Neural cell (in vitro differentiated cells): ENCODE data around the gene NPAS3. TPM values are rescaled to one million over a fixed set of nuclear protein-coding genes. Genes with fewer than 3 reads are reported as not detected.

Experiments used
- H2AFZ ChIP-seq: fragments of 200-600, 300-800 bp; sonication (generic), shearing (Covaris generic); 2 replicates; pipeline ENCODE4 v1.6.0; 2014; ENCODE audit warnings: low read depth, mild to moderate bottlenecking, antibody characterized with exemption, low read length, moderate library complexity
- H3F3A ChIP-seq: fragments of 200-600 bp; shearing (Covaris generic); 2 replicates; pipeline ENCODE4 v1.6.1; 2016; ENCODE audit warnings: mild to moderate bottlenecking, moderate library complexity, mixed read lengths, antibody characterized with exemption, low read length; ENCODE audit not compliant: insufficient read depth, poor library complexity, severe bottlenecking
- H3K27ac ChIP-seq: fragments of 200-600, 300-800 bp; sonication (generic), shearing (Covaris generic); 2 replicates; pipeline ENCODE4 v1.5.1; 2014; ENCODE audit warnings: mild to moderate bottlenecking, low read length, moderate library complexity
- H3K27me3 ChIP-seq: fragments of 300-800, 200-600 bp; sonication (generic), shearing (Covaris generic); 2 replicates; pipeline ENCODE4 v1.6.0; 2014; ENCODE audit warnings: mild to moderate bottlenecking, low read depth, low read length, moderate library complexity; ENCODE audit not compliant: insufficient read depth
- H3K36me3 ChIP-seq: fragments of 300-800, 200-600 bp; sonication (generic), shearing (Covaris generic); 2 replicates; pipeline ENCODE4 v1.5.1; 2014; ENCODE audit warnings: mild to moderate bottlenecking, antibody characterized with exemption, low read length, moderate library complexity; ENCODE audit not compliant: insufficient read depth
- H3K4me2 ChIP-seq: fragments of 300-800, 200-600 bp; sonication (generic), shearing (Covaris generic); 2 replicates; pipeline ENCODE4 v1.6.0; 2014; ENCODE audit warnings: mild to moderate bottlenecking, low read length
- H3K4me3 ChIP-seq: fragments of 300-800, 200-600 bp; sonication (generic), shearing (Covaris generic); 2 replicates; pipeline ENCODE4 v1.5.1; 2014; ENCODE audit warnings: mild to moderate bottlenecking, low read length, moderate library complexity
- H3K79me2 ChIP-seq: fragments of 200-600 bp; shearing (Covaris generic); replicated peaks from 2 replicates; pipeline ENCODE4 v1.6.0; 2014; ENCODE audit warnings: mild to moderate bottlenecking, low read length, moderate library complexity; ENCODE audit not compliant: insufficient read depth
- H3K9ac ChIP-seq: fragments of 300-800, 200-600 bp; sonication (generic), shearing (Covaris generic); 2 replicates; pipeline ENCODE4 v1.6.1; 2016; ENCODE audit warnings: mild to moderate bottlenecking, low read length, mixed read lengths
- H3K9me2 ChIP-seq: fragments of 200-600 bp; shearing (Covaris generic); 2 replicates; pipeline ENCODE4 v1.6.1; 2016; ENCODE audit warnings: mild to moderate bottlenecking, low read length, mixed read lengths; ENCODE audit not compliant: insufficient read depth
- H3K9me3 ChIP-seq: fragments of 200-600, 300-800 bp; sonication (generic), shearing (Covaris generic); 2 replicates; pipeline ENCODE4 v1.6.1; 2016; ENCODE audit warnings: mild to moderate bottlenecking, mixed run types, low read length, moderate library complexity, mixed read lengths
- H4K20me1 ChIP-seq: fragments of 200-600 bp; shearing (Covaris generic); 2 replicates; pipeline ENCODE4 v1.6.1; 2016; ENCODE audit warnings: mild to moderate bottlenecking, mixed run types; ENCODE audit not compliant: insufficient read depth
- CTCF ChIP-seq: fragments of 450-650 bp; IDR thresholded peaks from 2 replicates; pipeline ENCODE4 v1.5.1; 2014; ENCODE audit warnings: antibody characterized with exemption, mild to moderate bottlenecking, moderate library complexity; ENCODE audit not compliant: poor library complexity, severe bottlenecking
- EP300 ChIP-seq: fragments of 450-650 bp; conservative IDR thresholded peaks from 2 replicates; pipeline ENCODE4 v1.6.1; 2014; ENCODE audit warnings: antibody characterized with exemption, mild to moderate bottlenecking, moderate library complexity; ENCODE audit not compliant: poor library complexity, severe bottlenecking
- EZH2 ChIP-seq: fragments of 200-600, 300-800 bp; shearing (Covaris generic), sonication (generic); IDR thresholded peaks from 2 replicates; pipeline ENCODE4 v1.6.1; 2014; ENCODE audit warnings: antibody characterized with exemption, low read length, borderline replicate concordance, mild to moderate bottlenecking; ENCODE audit not compliant: insufficient read depth, poor library complexity, severe bottlenecking
- MXI1 ChIP-seq: fragments of 450-650 bp; conservative IDR thresholded peaks from 2 replicates; pipeline ENCODE4 v1.6.1; 2014; ENCODE audit warnings: antibody characterized with exemption, mild to moderate bottlenecking; ENCODE audit not compliant: poor library complexity, severe bottlenecking
- POLR2AphosphoS5 ChIP-seq: IDR thresholded peaks from 2 replicates; pipeline ENCODE4 v1.6.1; 2012
- RAD21 ChIP-seq: fragments of 450-650 bp; conservative IDR thresholded peaks from 2 replicates; pipeline ENCODE4 v1.6.1; 2014; ENCODE audit warnings: antibody characterized with exemption, mild to moderate bottlenecking, moderate library complexity
- SMC3 ChIP-seq: fragments of 450-650 bp; conservative IDR thresholded peaks from 2 replicates; pipeline ENCODE4 v1.6.1; 2014; ENCODE audit warnings: antibody characterized with exemption, mild to moderate bottlenecking, moderate library complexity; ENCODE audit not compliant: poor library complexity
- TAF1 ChIP-seq: IDR thresholded peaks from 2 replicates; pipeline ENCODE4 v1.6.1; 2012; ENCODE audit warnings: low read depth
- polyA plus RNA-seq: library from polyadenylated mRNA; depleted of rRNA; stranded (reverse); fragments of >200 nt; gene quantifications from 2 replicates; pipeline ENCODE4 v1.2.3, GENCODE V29; 2014
- TF ChIP-seq, protein P1 (sequence below): IDR thresholded peaks from 2 replicates; pipeline ENCODE4 v1.6.1; 2012; ENCODE audit warnings: borderline replicate concordance

Gene NPAS3
- polyA plus RNA-seq, 1 donor from 2014 or later, result 1.3 TPM

DNA sequence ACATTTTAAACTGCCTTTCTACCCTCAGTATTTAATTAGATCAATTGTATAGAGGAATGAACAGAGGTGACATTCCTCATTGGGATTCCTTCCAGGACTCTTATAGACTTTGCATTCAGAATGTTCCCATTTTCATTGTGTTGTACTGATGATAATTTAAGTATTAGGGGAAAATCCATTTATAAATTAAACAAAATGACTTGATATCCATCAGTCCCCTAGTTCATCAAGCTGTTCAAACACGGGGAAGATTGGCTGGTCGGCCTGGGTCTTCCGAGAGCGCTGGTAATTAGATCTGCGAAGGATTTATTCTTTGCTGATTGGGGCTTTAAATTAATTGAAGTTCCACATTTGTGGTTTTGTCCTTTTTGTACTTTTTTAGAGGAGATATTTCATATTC, 738.2 kb downstream of the NPAS3 start:
- no peak overlapping the region for H3K9ac ChIP-seq
- H3K79me2 ChIP-seq, result no peaks in the 10 kb centered on the region
- H3K4me3 ChIP-seq, result no peak overlapping the region
- H2AFZ ChIP-seq, result no peak overlapping the region
- no peaks in the 10 kb centered on the region for H3K36me3 ChIP-seq
- no peak for TF ChIP-seq TAF1
- TF ChIP-seq EZH2, result no peak
- no peak for TF ChIP-seq RAD21
- no peak for TF ChIP-seq SMC3
- TF ChIP-seq, protein P1, sequence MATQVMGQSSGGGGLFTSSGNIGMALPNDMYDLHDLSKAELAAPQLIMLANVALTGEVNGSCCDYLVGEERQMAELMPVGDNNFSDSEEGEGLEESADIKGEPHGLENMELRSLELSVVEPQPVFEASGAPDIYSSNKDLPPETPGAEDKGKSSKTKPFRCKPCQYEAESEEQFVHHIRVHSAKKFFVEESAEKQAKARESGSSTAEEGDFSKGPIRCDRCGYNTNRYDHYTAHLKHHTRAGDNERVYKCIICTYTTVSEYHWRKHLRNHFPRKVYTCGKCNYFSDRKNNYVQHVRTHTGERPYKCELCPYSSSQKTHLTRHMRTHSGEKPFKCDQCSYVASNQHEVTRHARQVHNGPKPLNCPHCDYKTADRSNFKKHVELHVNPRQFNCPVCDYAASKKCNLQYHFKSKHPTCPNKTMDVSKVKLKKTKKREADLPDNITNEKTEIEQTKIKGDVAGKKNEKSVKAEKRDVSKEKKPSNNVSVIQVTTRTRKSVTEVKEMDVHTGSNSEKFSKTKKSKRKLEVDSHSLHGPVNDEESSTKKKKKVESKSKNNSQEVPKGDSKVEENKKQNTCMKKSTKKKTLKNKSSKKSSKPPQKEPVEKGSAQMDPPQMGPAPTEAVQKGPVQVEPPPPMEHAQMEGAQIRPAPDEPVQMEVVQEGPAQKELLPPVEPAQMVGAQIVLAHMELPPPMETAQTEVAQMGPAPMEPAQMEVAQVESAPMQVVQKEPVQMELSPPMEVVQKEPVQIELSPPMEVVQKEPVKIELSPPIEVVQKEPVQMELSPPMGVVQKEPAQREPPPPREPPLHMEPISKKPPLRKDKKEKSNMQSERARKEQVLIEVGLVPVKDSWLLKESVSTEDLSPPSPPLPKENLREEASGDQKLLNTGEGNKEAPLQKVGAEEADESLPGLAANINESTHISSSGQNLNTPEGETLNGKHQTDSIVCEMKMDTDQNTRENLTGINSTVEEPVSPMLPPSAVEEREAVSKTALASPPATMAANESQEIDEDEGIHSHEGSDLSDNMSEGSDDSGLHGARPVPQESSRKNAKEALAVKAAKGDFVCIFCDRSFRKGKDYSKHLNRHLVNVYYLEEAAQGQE, result no peak
- TF ChIP-seq CTCF, result no peak
- no peak for TF ChIP-seq POLR2AphosphoS5
- no peak for TF ChIP-seq EP300
- TF ChIP-seq MXI1, result no peak
- no peaks in the 10 kb centered on the region for H4K20me1 ChIP-seq
- no peaks in the 10 kb centered on the region for H3K27me3 ChIP-seq
- no peaks in the 10 kb centered on the region for H3K9me3 ChIP-seq
- H3K9me2 ChIP-seq, result no peaks in the 10 kb centered on the region
- H3F3A ChIP-seq, result no peaks in the 10 kb centered on the region
- H3K4me2 ChIP-seq, result no peak overlapping the region
- H3K27ac ChIP-seq, result no peak overlapping the region

GRCh38 chr14:33678005-33678404, 739.3 kb downstream of the NPAS3 start:
- no peaks in the 10 kb centered on the region for H4K20me1 ChIP-seq
- no peak overlapping the region for H2AFZ ChIP-seq
- no peaks in the 10 kb centered on the region for H3F3A ChIP-seq
- no peak overlapping the region for H3K9ac ChIP-seq
- no peaks in the 10 kb centered on the region for H3K9me2 ChIP-seq
- TF ChIP-seq SMC3 (no peak), EP300 (no peak), CTCF (no peak), MXI1 (no peak), EZH2 (no peak), RAD21 (no peak), TAF1 (no peak), POLR2AphosphoS5 (no peak)
- TF ChIP-seq, protein P1, result no peak
- no peak overlapping the region for H3K27ac ChIP-seq
- H3K27me3 ChIP-seq, result no peaks in the 10 kb centered on the region
- no peaks in the 10 kb centered on the region for H3K79me2 ChIP-seq
- H3K9me3 ChIP-seq, result no peaks in the 10 kb centered on the region
- no peak overlapping the region for H3K4me3 ChIP-seq
- H3K4me2 ChIP-seq, result no peak overlapping the region
- H3K36me3 ChIP-seq, result no peaks in the 10 kb centered on the region
